Activated effector memory CD4-positive, alpha-beta T cell treated with Interleukin-2 at 50 U/mL for 16 hours (primary cell): Measurements from ENCODE around the gene GATA2.

Source experiments
- DNase-seq: peaks from one replicate; pipeline ENCODE4 v3.0.0-alpha.2; 2020

The GATA2 gene

DNA sequence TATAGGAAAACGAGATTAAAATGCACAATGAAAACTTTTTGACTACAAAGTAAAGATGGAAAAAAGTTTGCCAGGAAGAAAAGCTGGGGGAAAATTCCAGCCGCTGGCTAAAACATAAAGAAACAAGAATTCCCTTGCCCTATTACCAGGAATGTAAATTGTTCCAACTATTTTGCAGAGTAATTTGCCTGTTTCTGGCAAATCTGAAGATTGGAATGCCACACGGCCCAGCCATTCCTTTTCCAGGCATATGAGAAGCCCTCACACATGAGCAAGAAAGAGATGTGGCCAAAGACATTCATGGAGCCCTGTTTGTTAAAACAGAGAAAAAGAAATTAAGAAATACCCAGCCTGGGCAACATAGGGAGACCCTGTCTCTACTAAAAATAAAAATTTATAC is 8.4 kb upstream of the GATA2 start:
- DNase-seq, result no peak

DNA sequence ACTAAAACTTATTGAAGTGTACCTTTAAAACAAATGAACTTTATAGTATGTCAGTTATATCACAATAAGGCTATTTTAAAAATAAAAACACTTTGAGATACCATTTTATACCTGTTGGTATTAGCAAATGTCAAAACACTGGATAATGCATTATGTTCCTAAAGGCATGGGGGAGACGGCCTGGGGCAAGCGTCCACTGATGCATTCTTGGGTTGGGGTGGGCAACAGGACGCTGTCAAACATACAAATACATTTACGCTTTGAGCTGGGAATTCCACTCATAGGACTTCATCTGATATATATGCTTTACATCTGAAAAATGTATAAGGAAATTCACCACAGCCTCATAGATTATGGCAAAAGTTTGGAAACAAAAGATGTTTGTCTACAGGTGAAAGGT is 7.6 kb upstream of the GATA2 start:
- DNase-seq, result no peak

GRCh38 chr3:128499724-128500275 is 6.8 kb upstream of the GATA2 start:
- no peak for DNase-seq

- DNase-seq, result no peak
Measured at GRCh38 chr3:128498901-128499530, 6.0 kb upstream of the GATA2 start.

DNA sequence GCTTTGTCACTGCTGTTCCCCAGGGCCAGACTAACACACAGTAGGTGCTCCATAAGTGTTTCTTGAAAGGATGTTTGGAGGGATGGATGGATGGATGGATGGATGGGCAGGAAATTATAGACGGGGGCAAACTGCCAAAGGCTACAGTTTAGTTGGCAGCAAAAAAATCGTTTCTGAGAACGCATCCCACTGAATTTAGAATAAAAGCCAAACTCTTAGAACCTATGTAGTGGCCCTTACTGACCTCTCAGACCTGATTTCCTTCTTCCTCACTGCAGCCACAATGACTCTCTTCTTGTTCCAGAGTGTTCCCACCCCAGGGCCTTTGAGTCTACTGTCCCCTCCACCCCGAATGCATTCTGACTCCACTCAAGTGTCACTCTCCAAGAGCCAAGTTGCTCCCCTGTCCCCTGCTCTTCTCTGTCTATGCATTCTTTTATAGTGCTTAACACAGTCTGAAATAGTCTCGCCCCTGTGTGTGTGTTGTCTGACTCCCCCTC is 5.2 kb upstream of the GATA2 start:
- no peak for DNase-seq

GRCh38 chr3:128497305-128498126 is 4.5 kb upstream of the GATA2 start:
- DNase-seq, result peak; percentile 37

- no peak for DNase-seq
Measured at GRCh38 chr3:128496602-128497304, 3.8 kb upstream of the GATA2 start.

DNA sequence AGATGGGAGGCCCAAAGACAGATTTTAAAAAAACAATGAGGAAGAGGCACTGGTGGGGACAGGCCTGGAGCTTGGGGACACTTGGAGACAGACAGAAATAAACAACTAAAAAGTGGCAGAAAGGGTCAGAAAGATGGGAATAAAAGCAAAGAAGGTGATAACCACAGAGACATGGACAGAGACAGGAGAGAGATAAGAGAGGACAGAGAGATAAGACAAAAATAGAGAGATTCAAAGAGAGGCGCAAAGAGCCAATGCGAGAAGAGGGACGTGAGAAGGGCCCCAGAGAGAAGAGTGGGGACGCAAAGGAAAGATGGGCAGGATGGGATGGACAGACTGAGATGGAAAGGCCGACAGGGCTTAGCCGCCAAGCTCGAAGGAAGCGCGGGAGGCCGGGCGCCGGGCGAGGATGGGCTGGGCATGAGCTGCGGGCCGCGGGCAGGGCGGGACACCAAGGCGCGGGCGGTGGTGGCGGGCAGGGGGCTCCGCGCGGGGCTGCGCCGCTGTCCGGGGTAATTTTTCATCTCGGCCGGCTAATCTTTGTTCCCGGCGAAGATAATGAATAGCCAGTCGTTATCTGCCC is 3.1 kb upstream of the GATA2 start:
- no peak for DNase-seq

- DNase-seq, result no peak
Measured at GRCh38 chr3:128495435-128495970, 2.5 kb upstream of the GATA2 start.

DNA sequence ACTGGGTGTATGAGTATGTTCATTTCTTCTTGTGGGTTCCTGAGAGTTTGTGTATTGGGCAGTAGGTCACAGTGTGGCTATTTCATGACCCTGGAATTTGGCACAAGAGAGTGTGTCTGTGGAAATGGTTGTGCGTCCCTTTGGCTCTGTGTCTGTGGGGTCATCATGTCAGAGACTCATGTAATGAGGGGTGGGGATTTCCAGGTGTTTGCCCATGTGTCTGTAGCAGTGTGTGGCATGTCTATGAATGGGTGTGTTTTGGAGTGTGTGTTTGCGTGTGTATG is 1.3 kb upstream of the GATA2 start:
- no peak for DNase-seq

DNA sequence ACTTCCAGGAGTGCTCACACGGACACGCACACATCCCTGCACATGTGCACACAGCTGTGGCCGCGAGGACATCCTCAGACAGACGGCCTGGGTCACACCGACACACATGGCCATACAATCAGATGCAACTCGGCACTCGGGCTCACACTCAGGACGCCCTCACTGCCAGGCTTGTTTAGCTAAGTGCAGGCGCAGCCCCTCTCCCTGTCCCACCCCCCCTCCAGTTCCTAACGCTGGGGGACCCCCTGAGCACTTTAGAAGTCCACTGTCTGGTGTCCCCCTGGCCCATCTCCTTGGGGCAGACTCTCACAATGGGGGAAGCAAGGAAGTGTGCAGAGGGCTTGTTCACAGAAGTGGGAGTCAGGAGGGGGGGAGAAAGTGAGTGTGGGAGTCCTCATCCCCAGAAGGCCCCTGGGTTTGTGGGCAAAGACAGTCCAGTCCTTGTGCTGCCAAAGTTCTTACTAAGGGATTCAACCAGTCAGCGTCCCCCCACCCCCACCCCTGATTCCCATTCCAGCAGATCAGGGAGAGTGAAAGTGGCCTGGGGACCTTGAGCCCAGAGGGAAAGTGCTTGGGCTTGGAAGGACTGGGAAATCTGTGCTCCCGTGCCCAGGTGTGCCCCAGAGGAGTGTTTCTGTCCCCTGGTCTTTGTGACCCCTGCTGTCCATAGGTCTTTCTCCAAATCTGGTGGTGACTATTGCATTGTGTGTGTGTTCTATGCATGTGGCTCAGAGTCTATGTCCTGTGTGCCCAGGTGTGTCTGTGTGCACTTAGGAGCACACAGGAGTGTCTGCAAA is 767 bp upstream of the GATA2 start:
- no peak for DNase-seq

DNA sequence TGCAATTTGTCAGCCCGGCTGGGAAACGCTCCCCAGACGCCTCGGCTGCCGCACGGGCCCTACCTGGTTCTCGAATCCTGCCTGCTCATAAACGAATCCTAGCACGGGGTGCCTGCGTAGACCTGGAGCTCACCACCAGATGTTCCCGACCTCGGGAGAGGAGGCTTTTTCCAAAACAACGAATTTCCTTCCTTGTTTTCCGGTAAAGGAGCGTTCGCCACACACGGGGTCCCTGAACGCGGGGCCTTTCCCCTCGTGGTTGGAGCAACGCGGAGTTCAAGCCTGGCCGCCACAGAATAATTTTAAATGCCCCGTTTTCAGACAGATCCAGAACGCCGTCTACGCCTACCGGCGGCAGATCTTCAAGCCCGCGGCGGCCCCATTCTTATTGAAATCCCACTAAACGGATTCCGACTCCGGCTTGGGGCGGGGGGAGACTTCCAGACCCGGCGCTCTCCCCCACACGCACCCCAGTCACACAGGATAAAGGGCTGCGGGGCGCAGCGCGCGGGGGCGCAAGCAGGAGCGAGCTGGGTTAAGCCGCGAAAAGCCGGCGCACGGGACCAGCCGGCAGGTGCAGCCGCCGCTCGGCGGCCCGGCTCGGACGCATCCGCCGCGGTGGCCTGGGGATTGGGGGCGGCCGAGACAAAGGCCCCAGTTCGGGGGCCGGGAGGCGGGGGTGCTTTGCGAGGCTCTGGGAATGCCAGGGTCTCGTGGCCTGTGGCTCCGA is 895 bp downstream of the GATA2 start:
- no peak for DNase-seq

DNA sequence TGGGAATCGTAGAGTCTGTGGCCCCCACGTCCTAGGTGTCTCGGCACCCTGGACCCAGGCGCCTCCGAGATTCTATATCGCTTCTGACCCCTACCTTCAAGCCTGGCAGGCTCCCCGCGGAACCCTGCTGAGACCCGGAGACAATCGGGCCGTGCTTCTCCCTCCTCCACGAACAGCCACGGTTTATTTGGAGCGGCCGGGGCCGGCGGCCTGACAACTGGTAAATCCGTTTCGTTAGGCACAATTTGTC is 1.4 kb downstream of the GATA2 start:
- DNase-seq, result no peak

- no peak for DNase-seq
Measured at GRCh38 chr3:128490915-128491690, 1.9 kb downstream of the GATA2 start.

- DNase-seq, result no peak
Measured at GRCh38 chr3:128490650-128490914, 2.4 kb downstream of the GATA2 start.

DNA sequence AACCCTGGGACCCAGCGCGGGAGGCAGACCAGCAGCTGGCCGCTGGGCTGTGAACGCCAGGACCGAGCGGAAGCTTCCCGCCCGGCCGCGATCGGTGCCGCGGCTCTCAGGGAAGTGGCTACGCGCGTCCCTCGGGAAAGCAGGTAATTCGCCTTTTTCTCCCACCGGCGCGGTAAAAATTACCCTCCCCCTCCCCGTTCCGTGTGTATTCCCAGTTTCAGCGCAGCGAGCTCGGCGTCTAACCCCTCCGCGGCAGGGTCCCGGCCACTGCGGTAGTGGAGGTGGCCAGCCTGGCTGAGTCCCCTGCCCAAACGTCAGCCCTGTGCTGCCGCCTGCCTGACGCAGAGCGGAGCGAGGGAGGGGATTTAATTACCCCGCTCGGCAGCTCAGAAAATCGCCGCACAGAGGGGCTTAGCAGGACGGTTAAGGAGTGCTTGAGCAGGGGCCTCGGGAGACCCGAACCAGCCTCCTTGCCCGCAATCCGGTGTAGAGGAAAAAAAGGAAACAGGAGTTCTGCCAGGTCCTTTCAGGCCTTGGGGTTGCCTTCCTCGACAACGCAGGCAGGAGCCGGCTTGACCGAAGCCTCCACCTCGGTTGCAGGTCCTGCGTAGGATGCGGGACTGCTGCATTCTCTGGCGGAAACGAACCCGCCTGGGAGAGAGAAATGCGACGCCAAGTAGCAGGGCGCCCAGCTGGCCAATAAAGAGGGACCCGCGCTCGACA is 2.9 kb downstream of the GATA2 start:
- DNase-seq, result no peak

GRCh38 chr3:128489674-128489926 is 3.4 kb downstream of the GATA2 start:
- DNase-seq, result no peak

- no peak for DNase-seq
Measured at GRCh38 chr3:128488991-128489673, 3.9 kb downstream of the GATA2 start.

- no peak for DNase-seq
Measured at GRCh38 chr3:128488636-128488990, 4.4 kb downstream of the GATA2 start.
